ENCODE results near the gene HYDIN.
"Not testable (repeated sequence)": the region's sequence is repeated elsewhere in the genome, so short reads cannot be mapped to it uniquely, and the experiment has no call there.

The HYDIN gene

GRCh38 chr16:70851299-70851698 lies 379.2 kb downstream of the HYDIN start:
- DNase-seq (ENCODE audit: low read depth) = not testable (repeated sequence)

GRCh38 chr16:70823498-70824118 lies 406.9 kb downstream of the HYDIN start:
- DNase-seq (ENCODE audit: low read depth) = not testable (repeated sequence)

GRCh38 chr16:70822734-70823133 lies 407.8 kb downstream of the HYDIN start:
- not testable (repeated sequence) for DNase-seq (ENCODE audit: low read depth)

DNA sequence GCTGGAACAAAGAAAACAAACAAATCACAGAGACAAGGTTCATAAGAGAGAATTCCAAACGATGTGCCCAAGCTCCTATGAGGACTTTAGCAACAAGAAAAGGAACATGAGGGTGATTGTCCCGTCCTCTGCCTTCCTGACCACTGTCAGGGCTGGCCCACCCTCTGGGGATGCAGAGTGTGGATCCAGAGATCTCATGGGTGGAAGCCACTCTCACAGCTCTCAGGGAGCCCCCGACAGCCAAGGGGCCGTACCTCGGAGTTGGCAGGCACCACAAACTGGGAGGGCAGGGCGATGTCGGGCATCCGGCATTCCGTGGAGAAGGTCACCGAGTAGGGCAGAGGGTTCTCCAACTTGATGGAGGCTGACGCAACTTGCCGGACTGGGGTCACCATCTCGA lies 412.4 kb downstream of the HYDIN start:
- DNase-seq (ENCODE audit: low read depth) = not testable (repeated sequence)

GRCh38 chr16:70809392-70810060 lies 421.0 kb downstream of the HYDIN start:
- no peak for DNase-seq (ENCODE audit: low read depth)

DNA sequence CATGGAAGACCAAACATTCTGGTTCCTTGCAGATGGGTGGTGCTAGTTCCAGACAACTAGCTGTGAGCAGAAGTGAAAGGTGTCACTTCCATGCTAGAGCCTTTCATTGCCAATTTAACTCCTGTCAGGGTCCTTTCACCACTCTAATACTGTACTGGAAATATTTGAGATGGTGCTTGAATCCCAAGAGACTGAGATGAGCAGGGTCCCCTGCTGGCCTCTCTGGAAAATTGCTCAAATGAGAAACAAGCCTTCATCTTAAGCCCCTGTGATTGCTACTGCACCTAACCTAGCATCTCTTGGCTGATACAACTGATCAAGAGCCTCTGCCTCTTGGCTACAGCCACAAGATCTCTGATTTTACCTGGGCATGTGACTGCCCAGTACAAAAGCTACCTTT lies 422.2 kb downstream of the HYDIN start:
- DNase-seq (ENCODE audit: low read depth) = no peak

DNA sequence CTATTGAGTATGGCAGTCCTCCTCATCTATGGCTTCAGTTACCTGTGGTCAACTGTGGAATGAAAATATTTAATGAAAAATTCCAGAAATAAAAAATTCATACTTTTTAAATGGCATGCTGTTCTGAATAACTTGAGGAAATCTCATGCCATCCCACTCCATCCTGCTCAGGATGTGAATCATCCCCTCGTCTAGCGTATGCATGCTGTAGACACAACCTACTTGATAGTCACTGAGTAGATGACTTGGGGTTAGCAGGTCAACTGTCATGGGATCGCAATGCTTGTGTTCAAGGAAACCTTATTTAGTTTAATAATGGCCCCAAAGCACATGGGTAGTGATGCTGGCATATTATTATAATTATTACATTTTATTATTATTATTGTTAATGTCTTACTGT lies 424.7 kb downstream of the HYDIN start:
- no peak for DNase-seq (ENCODE audit: low read depth)

DNA sequence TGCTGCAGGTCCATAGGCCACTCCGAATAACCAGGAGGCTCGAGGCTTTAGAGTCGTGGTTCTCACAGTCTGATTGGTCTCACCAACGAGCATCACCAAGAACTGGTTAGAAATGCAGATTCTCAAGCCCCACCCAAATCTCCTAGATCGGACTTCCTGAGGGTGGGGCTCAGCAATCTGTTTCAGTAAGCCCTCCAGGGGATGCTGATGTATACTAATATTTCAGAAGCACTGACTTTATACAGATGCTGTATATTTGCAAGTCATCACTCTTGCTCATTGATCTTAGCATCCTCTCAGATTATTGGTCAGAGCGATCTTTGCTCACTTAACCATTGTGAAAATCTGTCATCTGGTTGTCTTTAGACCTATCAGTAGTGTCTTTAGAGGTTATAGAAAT lies 425.1 kb downstream of the HYDIN start:
- DNase-seq (ENCODE audit: low read depth) = no peak

DNA sequence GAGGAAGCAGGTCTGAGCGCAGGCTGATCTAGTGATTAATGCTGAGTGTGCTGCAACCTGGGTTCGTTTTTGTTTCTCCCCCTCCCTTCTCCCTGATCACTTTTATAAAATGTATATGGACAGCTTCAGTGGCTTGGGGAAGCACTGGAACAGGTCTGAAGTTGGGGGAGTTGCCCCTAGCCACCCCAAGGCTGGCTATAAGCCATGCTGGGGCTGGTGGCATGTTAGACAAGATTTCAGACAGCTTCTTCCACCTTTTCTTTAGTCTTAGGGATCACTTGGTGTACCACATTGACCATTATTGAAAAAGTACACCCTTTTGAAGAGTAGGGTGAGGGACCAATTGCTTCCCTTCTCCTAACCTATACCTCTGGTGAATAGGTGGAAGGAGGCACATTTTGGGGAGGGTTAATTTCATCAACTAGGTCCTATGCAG lies 425.8 kb downstream of the HYDIN start:
- no peak for DNase-seq (ENCODE audit: low read depth)

GRCh38 chr16:70804153-70804733 lies 426.3 kb downstream of the HYDIN start:
- no peak for DNase-seq (ENCODE audit: low read depth)

GRCh38 chr16:70803319-70803718 lies 427.2 kb downstream of the HYDIN start:
- no peak for DNase-seq (ENCODE audit: low read depth)

DNA sequence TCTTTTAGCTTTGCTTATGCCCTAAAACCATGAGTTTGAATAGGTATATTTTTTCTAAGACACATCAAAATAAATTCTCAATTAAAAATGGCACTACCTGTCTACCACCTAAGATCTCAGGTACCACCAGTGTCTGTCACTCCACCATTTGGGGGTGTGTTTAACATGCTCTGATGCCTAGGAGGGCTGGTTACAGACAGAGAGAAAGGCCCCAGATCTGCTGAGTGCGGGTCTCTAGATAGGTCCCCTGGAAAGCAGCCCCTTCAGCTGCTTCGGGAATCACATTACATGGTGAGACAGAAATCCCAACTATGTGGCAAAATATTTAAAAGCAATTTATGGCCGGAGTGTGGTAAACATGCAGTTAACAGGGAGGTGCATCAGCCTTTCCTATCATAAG lies 428.9 kb downstream of the HYDIN start:
- DNase-seq (ENCODE audit: low read depth) = no peak

DNA sequence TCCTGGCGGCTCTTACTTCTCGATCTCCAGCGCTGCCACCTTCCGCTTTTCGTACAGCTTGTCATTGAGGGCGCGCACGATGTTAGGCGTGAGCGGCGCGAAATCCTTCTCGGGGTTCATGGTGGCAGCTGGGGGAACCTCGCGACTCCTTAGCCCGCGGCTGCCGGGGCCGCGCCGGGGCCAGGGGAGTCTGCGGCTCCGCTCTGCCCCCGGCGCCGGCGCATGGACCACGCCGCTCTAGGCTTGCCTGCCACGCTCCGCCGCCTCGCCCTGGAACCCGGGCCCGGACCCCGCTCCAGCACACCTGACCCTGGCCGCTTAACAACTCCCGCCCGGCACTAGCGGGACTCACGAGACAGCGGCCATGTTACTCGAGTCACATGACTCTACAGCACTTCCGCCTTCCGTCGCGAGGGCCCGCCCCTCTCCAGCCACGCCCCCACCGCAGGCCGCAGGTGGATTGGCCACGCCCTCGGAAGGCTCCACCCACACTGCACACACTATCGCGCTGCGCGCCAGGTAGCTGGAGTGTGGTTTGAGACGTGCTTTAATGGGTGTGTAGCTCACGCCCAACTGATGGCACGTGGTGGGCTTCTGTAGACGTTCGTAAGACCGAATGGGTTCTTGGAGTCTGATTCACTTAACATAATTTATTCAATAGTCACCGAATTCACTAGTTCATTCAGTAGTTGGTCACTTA lies 429.6 kb downstream of the HYDIN start, which contains the start of gene VAC14:
VAC14 (minus strand) TSS at position 378 of the 700 bp plus-strand sequence; CDS start at position 120, 258 bp downstream.
- DNase-seq (ENCODE audit: low read depth) = peak; percentile 91

- DNase-seq (ENCODE audit: low read depth) = no peak
Observed at GRCh38 chr16:70800311-70800710, 430.2 kb downstream of the HYDIN start.

- DNase-seq (ENCODE audit: low read depth) = no peak
Observed at GRCh38 chr16:70796301-70796700, 434.2 kb downstream of the HYDIN start.

- DNase-seq (ENCODE audit: low read depth) = no peak
Observed at GRCh38 chr16:70795296-70795912, 435.1 kb downstream of the HYDIN start.

GRCh38 chr16:70793851-70794502 lies 436.5 kb downstream of the HYDIN start:
- no peak for DNase-seq (ENCODE audit: low read depth)

DNA sequence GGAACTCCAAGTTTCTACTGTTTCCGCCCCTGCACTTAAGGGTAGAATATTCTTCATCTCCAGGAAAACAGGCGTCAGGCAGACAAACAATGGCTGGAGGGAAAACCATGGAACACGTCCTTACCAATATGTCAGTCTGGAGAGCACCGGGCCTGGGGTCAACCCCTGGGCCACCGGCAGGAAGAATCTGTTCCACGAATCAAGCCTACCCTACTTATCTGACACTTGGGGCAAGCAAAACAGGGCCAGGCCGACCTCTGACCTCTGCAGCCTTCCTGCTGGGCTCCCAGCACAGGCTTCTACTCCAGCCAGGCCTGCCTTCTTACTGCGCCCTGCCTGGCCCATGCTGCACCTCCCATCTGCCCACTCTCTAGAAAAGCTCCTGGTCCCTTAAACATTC lies 439.7 kb downstream of the HYDIN start:
- DNase-seq (ENCODE audit: low read depth) = no peak

DNA sequence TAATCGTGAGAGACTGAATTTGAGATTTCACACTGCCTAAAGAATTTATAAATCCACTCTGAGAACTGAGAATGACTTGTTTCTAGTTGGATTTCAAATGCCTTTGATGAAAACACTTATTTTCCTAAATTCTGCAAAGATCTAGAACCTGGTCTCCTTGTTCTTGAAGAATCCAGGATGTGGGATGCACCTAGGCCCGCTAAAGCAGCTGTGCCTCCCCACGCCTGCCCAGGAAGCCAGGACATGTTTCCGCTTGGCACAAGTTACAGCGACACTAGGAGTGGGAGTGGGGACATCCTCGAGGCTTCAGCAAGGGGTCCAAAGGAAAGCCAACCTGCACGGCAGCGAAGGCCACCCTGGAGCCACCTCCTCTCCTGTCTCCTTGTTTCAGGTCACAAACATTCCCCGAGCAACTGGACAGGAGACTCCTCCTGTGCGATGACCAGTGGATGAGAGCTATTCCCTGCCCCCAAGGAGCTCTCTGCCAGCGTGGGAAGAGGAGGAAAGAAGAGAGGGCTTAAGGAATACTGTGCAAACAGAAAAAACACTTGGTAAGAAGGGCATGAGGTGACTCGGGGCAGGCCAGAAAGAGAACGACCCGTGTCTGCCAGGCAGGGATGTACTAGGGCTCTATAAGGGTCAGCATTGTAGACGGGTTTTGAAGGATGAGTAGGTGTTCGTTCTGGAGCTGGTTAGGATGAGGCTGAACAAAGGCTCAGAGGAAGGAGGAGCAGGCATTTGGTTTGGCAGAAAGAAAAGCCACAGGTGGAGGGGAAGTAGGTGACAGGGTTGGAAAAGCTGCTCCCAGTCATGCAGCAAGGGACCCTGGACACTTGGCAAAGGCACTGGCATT lies 440.7 kb downstream of the HYDIN start:
- DNase-seq (ENCODE audit: low read depth) = no peak

- no peak for DNase-seq (ENCODE audit: low read depth)
Observed at GRCh38 chr16:70788668-70789594, 441.6 kb downstream of the HYDIN start.
